WERI-Rb-1 (cell line): ENCODE measurements around the gene AMPH.
"Not testable (repeated sequence)": the region's sequence is repeated elsewhere in the genome, so short reads cannot be mapped to it uniquely, and the experiment has no call there.

Source experiments
- DNase-seq: peaks from one replicate; pipeline ENCODE4 v3.0.0-alpha.2; 2020
- H3K27ac ChIP-seq: fragments of 250-450 bp; sonication (Bioruptor Pico); 2 replicates; pipeline ENCODE4 v1.5.1; 2020; ENCODE audit warnings: mild to moderate bottlenecking, moderate library complexity
- H3K27me3 ChIP-seq: fragments of 250-450 bp; sonication (Bioruptor Pico); 2 replicates; pipeline ENCODE4 v1.5.1; 2021; ENCODE audit warnings: mild to moderate bottlenecking, low read depth, moderate library complexity; ENCODE audit not compliant: insufficient read depth, severe bottlenecking
- H3K36me3 ChIP-seq: fragments of 250-450 bp; sonication (Bioruptor Pico); 2 replicates; pipeline ENCODE4 v1.5.1; 2020; ENCODE audit warnings: mild to moderate bottlenecking, moderate library complexity
- H3K4me3 ChIP-seq: 2 replicates; pipeline ENCODE4 v1.5.1; 2011; ENCODE audit warnings: low read depth, mild to moderate bottlenecking, control low read depth, low read length
- H3K9me3 ChIP-seq: fragments of 250-450 bp; sonication (Bioruptor Pico); 2 replicates; pipeline ENCODE4 v1.5.1; 2021; ENCODE audit warnings: mild to moderate bottlenecking, moderate library complexity; ENCODE audit not compliant: severe bottlenecking
- CTCF ChIP-seq: IDR thresholded peaks from 2 replicates; pipeline ENCODE4 v1.5.1; 2011; ENCODE audit warnings: low read depth, mild to moderate bottlenecking, control low read depth, inconsistent platforms, low read length

Gene AMPH

GRCh38 chr7:38584443-38585210 lies 46.5 kb downstream of the AMPH start:
- no peak for DNase-seq
- H3K27me3 ChIP-seq = no peaks in the 10 kb centered on the region
- H3K4me3 ChIP-seq = no peak overlapping the region
- no peak for TF ChIP-seq CTCF
- H3K36me3 ChIP-seq = no peaks in the 10 kb centered on the region
- no peaks in the 10 kb centered on the region for H3K9me3 ChIP-seq
- no peak overlapping the region for H3K27ac ChIP-seq

DNA sequence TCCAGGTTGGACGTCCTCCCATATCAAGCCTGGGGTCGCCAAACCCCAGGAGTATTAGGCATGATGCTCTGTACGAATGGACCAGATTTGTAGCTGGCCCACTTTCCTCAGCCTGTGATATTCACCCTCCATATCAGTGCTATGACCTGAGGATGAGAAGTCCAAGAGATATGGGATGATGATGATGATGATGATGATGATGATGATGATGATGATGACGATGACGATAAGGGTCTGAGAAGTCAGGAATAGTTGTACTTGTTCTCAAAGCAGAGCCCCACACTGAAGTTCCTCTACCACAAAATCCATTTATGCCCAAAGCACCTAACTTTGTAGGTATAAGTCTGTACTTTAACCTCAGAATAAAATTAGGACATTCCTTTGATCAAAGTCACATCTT lies 50.7 kb downstream of the AMPH start:
- no peak for DNase-seq
- no peaks in the 10 kb centered on the region for H3K36me3 ChIP-seq
- no peak overlapping the region for H3K27ac ChIP-seq
- no peaks in the 10 kb centered on the region for H3K9me3 ChIP-seq
- H3K27me3 ChIP-seq = no peaks in the 10 kb centered on the region
- no peak overlapping the region for H3K4me3 ChIP-seq
- TF ChIP-seq CTCF = no peak

DNA sequence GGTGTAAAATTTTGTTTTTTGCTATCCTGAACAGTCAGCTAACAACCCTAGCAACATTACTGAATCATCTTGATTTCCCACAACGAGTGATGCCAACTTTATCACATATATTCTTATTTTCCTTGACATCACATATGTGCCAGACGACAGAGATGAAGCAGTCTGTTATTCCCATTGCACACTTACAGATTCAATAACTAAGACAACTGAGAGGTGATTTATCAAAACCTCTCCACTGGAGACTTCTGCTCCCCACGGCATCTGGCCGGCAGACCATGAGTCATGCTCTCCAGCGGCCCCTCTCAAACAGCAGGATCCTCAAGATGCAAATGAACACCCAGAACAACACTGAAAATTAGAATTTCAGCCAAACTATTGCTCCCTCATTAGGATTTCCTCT lies 57.1 kb downstream of the AMPH start:
- H3K9me3 ChIP-seq = no peaks in the 10 kb centered on the region
- TF ChIP-seq CTCF = no peak
- no peak overlapping the region for H3K4me3 ChIP-seq
- H3K27ac ChIP-seq = no peak overlapping the region
- no peaks in the 10 kb centered on the region; the same call in 1 of the 2 replicates for H3K36me3 ChIP-seq
- H3K27me3 ChIP-seq = no peaks in the 10 kb centered on the region
- DNase-seq = no peak

GRCh38 chr7:38571620-38572019 lies 59.6 kb downstream of the AMPH start:
- H3K4me3 ChIP-seq, H3K27me3 ChIP-seq, H3K36me3 ChIP-seq, DNase-seq, H3K27ac ChIP-seq, H3K9me3 ChIP-seq: not testable (repeated sequence)

GRCh38 chr7:38568497-38568896 lies 62.7 kb downstream of the AMPH start:
- no peak for DNase-seq
- no peak overlapping the region for H3K27ac ChIP-seq
- no peak for TF ChIP-seq CTCF
- no peaks in the 10 kb centered on the region for H3K27me3 ChIP-seq
- no peak overlapping the region for H3K4me3 ChIP-seq
- H3K36me3 ChIP-seq = no peaks in the 10 kb centered on the region; the same call in 1 of the 2 replicates
- H3K9me3 ChIP-seq = no peaks in the 10 kb centered on the region

DNA sequence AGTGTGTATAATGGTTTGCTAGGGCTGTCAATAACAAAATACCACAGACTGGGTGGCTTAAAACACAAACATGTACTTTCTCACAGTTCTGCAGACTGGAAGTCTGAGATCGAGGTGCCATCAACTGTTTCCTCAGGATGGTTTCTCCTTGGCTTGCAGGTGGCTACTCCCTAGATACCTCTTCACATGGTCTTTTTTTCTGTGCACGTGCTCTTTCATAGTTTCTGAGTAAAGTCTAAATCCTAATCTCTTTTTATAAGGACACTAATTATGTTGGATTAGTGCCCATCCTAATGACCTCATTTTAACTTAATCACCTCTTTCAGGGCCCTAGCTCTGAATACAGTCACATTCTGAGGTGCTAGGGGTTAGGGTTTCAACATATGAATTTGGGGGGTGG lies 65.9 kb downstream of the AMPH start:
- no peaks in the 10 kb centered on the region for H3K36me3 ChIP-seq
- H3K9me3 ChIP-seq = no peaks in the 10 kb centered on the region
- DNase-seq = no peak
- H3K27ac ChIP-seq = no peak overlapping the region
- no peaks in the 10 kb centered on the region for H3K27me3 ChIP-seq
- no peak for TF ChIP-seq CTCF
- H3K4me3 ChIP-seq = no peak overlapping the region
